Measurements from ENCODE around the gene ADAM12. TPM values are rescaled to one million over a fixed set of nuclear protein-coding genes. Genes with fewer than 3 reads are reported as not detected.

ADAM12 gene
- polyA plus RNA-seq, 1 donor from 2014 or later: 0.09 TPM

- Histone ChIP-seq H3K27me3 (ENCODE audit: insufficient read depth, low read depth, low read length) (no peaks in the 10 kb centered on the region), H3K9me2 (ENCODE audit: insufficient read depth, low read length) (no peaks in the 10 kb centered on the region), H3K4me2 (ENCODE audit: low read length) (no peak overlapping the region), H3K4me3 (ENCODE audit: low read length) (no peak overlapping the region), H3F3A (ENCODE audit: insufficient read depth, low read length, poor library complexity, severe bottlenecking) (no peaks in the 10 kb centered on the region), H2AFZ (ENCODE audit: low read depth, low read length) (no peak overlapping the region), H4K20me1 (ENCODE audit: insufficient read depth) (no peaks in the 10 kb centered on the region), H3K79me2 (replicated peaks; ENCODE audit: insufficient read depth, low read length) (no peaks in the 10 kb centered on the region), H3K36me3 (ENCODE audit: insufficient read depth, low read length) (no peaks in the 10 kb centered on the region), H3K27ac (ENCODE audit: low read length) (no peak overlapping the region), H3K9me3 (ENCODE audit: low read length) (no peaks in the 10 kb centered on the region), H3K9ac (ENCODE audit: low read length) (no peak overlapping the region)
- TF ChIP-seq EP300 (conservative IDR thresholded peaks at IDR 0.05; ENCODE audit: poor library complexity, severe bottlenecking) (no peak), SMC3 (conservative IDR thresholded peaks at IDR 0.05; ENCODE audit: poor library complexity) (no peak), CTCF (IDR thresholded peaks at IDR 0.05; ENCODE audit: poor library complexity, severe bottlenecking) (no peak), MXI1 (conservative IDR thresholded peaks at IDR 0.05; ENCODE audit: poor library complexity, severe bottlenecking) (no peak), EZH2 (IDR thresholded peaks at IDR 0.05; ENCODE audit: borderline replicate concordance, insufficient read depth, low read length, poor library complexity, severe bottlenecking) (no peak)
These were observed 180.9 kb downstream of the ADAM12 start for GRCh38 chr10:126207313-126207771.

- TF ChIP-seq EP300 (conservative IDR thresholded peaks at IDR 0.05; ENCODE audit: poor library complexity, severe bottlenecking) (no peak), CTCF (IDR thresholded peaks at IDR 0.05; ENCODE audit: poor library complexity, severe bottlenecking) (no peak), SMC3 (conservative IDR thresholded peaks at IDR 0.05; ENCODE audit: poor library complexity) (no peak), EZH2 (IDR thresholded peaks at IDR 0.05; ENCODE audit: borderline replicate concordance, insufficient read depth, low read length, poor library complexity, severe bottlenecking) (no peak), REST (IDR thresholded peaks at IDR 0.05; ENCODE audit: borderline replicate concordance) (no peak), TAF1 (IDR thresholded peaks at IDR 0.05; ENCODE audit: low read depth) (no peak), MXI1 (conservative IDR thresholded peaks at IDR 0.05; ENCODE audit: poor library complexity, severe bottlenecking) (no peak), POLR2AphosphoS5 (IDR thresholded peaks at IDR 0.05) (no peak), RAD21 (conservative IDR thresholded peaks at IDR 0.05) (no peak)
- Histone ChIP-seq H3F3A (ENCODE audit: insufficient read depth, low read length, poor library complexity, severe bottlenecking) (no peaks in the 10 kb centered on the region), H3K9ac (ENCODE audit: low read length) (no peak overlapping the region), H2AFZ (ENCODE audit: low read depth, low read length) (no peak overlapping the region), H3K4me2 (ENCODE audit: low read length) (no peak overlapping the region), H3K9me2 (ENCODE audit: insufficient read depth, low read length) (no peaks in the 10 kb centered on the region), H3K27me3 (ENCODE audit: insufficient read depth, low read depth, low read length) (no peaks in the 10 kb centered on the region), H4K20me1 (ENCODE audit: insufficient read depth) (no peaks in the 10 kb centered on the region), H3K36me3 (ENCODE audit: insufficient read depth, low read length) (no peaks in the 10 kb centered on the region), H3K4me3 (ENCODE audit: low read length) (no peak overlapping the region), H3K79me2 (replicated peaks; ENCODE audit: insufficient read depth, low read length) (no peaks in the 10 kb centered on the region), H3K9me3 (ENCODE audit: low read length) (no peaks in the 10 kb centered on the region), H3K27ac (ENCODE audit: low read length) (no peak overlapping the region)
These were observed 182.6 kb downstream of the ADAM12 start for GRCh38 chr10:126205486-126206205.
